Activated naive CD4-positive, alpha-beta T cell treated with anti-CD3 and anti-CD28 coated beads, Interleukin-2, amount 10 ng/mL, durations not matched to agents 7 days and 5 days (primary cell): Measurements from ENCODE around the gene LARP1B.
A peak's percentile ranks its signal among the peaks of the same experiment; 100 is the strongest.

ENCODE experiments used
- CTCF ChIA-PET: fragments of 350-600 bp; sonication (Branson Sonifier 250); formaldehyde crosslinking; loops from one replicate; lab custom pipeline; 2021; ENCODE audit warnings: antibody characterized with exemption; lab: Charles Lee
- DNase-seq: peaks from one replicate; pipeline ENCODE4 v3.0.0-alpha.2; 2020
- H3K27ac Mint-ChIP-seq: one replicate; pipeline ENCODE4 v1.8.0; 2021; ENCODE audit warnings: mild to moderate bottlenecking, moderate library complexity, mixed read lengths
- H3K27me3 Mint-ChIP-seq: one replicate; pipeline ENCODE4 v1.8.0; 2021; ENCODE audit warnings: mild to moderate bottlenecking, mixed read lengths
- H3K36me3 Mint-ChIP-seq: one replicate; pipeline ENCODE4 v1.8.0; 2021; ENCODE audit warnings: mixed read lengths
- H3K4me1 Mint-ChIP-seq: one replicate; pipeline ENCODE4 v1.8.0; 2021; ENCODE audit warnings: mixed read lengths
- H3K4me3 Mint-ChIP-seq: one replicate; pipeline ENCODE4 v1.8.0; 2021; ENCODE audit warnings: mild to moderate bottlenecking, moderate library complexity, mixed read lengths
- H3K9me3 Mint-ChIP-seq: one replicate; pipeline ENCODE4 v1.8.0; 2021; ENCODE audit warnings: mixed read lengths

Gene LARP1B

GRCh38 chr4:128158894-128159293 lies 97.8 kb downstream of the LARP1B start:
- CTCF ChIA-PET, result interaction anchor here (0.9 kb wide), 1 partner anchor 90 kb away, joined by 3 read pairs; no protein-coding TSS in a partner anchor
- peaks cover 7% of the 10 kb centered on the region for H3K36me3 Mint-ChIP-seq

GRCh38 chr4:128159967-128160366 lies 98.9 kb downstream of the LARP1B start:
- H3K27ac Mint-ChIP-seq, result no peak overlapping the region
- H3K9me3 Mint-ChIP-seq, result peaks cover 2% of the 10 kb centered on the region
- no peaks in the 10 kb centered on the region for H3K27me3 Mint-ChIP-seq
- CTCF ChIA-PET, result no interaction called here
- H3K4me3 Mint-ChIP-seq, result no peak overlapping the region
- H3K36me3 Mint-ChIP-seq, result peaks cover 7% of the 10 kb centered on the region
- H3K4me1 Mint-ChIP-seq, result no peaks in the 10 kb centered on the region
- no peak for DNase-seq

More at GRCh38 chr4:128158894-128159293, 97.8 kb downstream of the LARP1B start:
- H3K4me1 Mint-ChIP-seq, result no peaks in the 10 kb centered on the region
- peaks cover 2% of the 10 kb centered on the region for H3K9me3 Mint-ChIP-seq
- no peaks in the 10 kb centered on the region for H3K27me3 Mint-ChIP-seq
- H3K4me3 Mint-ChIP-seq, result no peak overlapping the region
- no peak overlapping the region for H3K27ac Mint-ChIP-seq
- DNase-seq, result no peak

- no peak for DNase-seq
- CTCF ChIA-PET, result no interaction called here
- H3K36me3 Mint-ChIP-seq, result peaks cover 3% of the 10 kb centered on the region
- no peak overlapping the region for H3K27ac Mint-ChIP-seq
- peaks cover under 1% of the 10 kb centered on the region for H3K9me3 Mint-ChIP-seq
- no peaks in the 10 kb centered on the region for H3K27me3 Mint-ChIP-seq
- no peak overlapping the region for H3K4me3 Mint-ChIP-seq
- H3K4me1 Mint-ChIP-seq, result no peaks in the 10 kb centered on the region
These were observed 100.0 kb downstream of the LARP1B start for GRCh38 chr4:128161138-128161537.

GRCh38 chr4:128162434-128162833 lies 101.3 kb downstream of the LARP1B start:
- Mint-ChIP-seq H3K36me3 (no peaks in the 10 kb centered on the region), H3K27me3 (no peaks in the 10 kb centered on the region), H3K9me3 (no peaks in the 10 kb centered on the region), H3K4me3 (no peak overlapping the region), H3K4me1 (no peaks in the 10 kb centered on the region), H3K27ac (no peak overlapping the region)
- CTCF ChIA-PET, result no interaction called here
- DNase-seq, result no peak

GRCh38 chr4:128163177-128164117 lies 102.3 kb downstream of the LARP1B start:
- no peaks in the 10 kb centered on the region for H3K9me3 Mint-ChIP-seq
- CTCF ChIA-PET, result interaction anchor here (0.6 kb wide), 1 partner anchor 67 kb away, joined by 3 read pairs; no protein-coding TSS in a partner anchor
- no peak for DNase-seq
- H3K4me3 Mint-ChIP-seq, result no peak overlapping the region
- no peak overlapping the region for H3K27ac Mint-ChIP-seq
- H3K27me3 Mint-ChIP-seq, result no peaks in the 10 kb centered on the region
- H3K4me1 Mint-ChIP-seq, result no peaks in the 10 kb centered on the region
- no peaks in the 10 kb centered on the region for H3K36me3 Mint-ChIP-seq

GRCh38 chr4:128166982-128167381 lies 105.9 kb downstream of the LARP1B start:
- no peaks in the 10 kb centered on the region for H3K9me3 Mint-ChIP-seq
- no peaks in the 10 kb centered on the region for H3K36me3 Mint-ChIP-seq
- no peak overlapping the region for H3K4me3 Mint-ChIP-seq
- no peaks in the 10 kb centered on the region for H3K27me3 Mint-ChIP-seq
- DNase-seq, result no peak
- CTCF ChIA-PET, result no interaction called here
- H3K4me1 Mint-ChIP-seq, result no peaks in the 10 kb centered on the region
- H3K27ac Mint-ChIP-seq, result no peak overlapping the region

GRCh38 chr4:128168701-128169100 lies 107.6 kb downstream of the LARP1B start:
- no peak for DNase-seq
- H3K27ac Mint-ChIP-seq, result no peak overlapping the region
- H3K4me3 Mint-ChIP-seq, result no peak overlapping the region
- no peaks in the 10 kb centered on the region for H3K4me1 Mint-ChIP-seq
- H3K9me3 Mint-ChIP-seq, result no peaks in the 10 kb centered on the region
- no peaks in the 10 kb centered on the region for H3K36me3 Mint-ChIP-seq
- CTCF ChIA-PET, result no interaction called here
- H3K27me3 Mint-ChIP-seq, result no peaks in the 10 kb centered on the region

GRCh38 chr4:128169245-128169644 lies 108.1 kb downstream of the LARP1B start:
- Mint-ChIP-seq H3K9me3 (no peaks in the 10 kb centered on the region), H3K36me3 (no peaks in the 10 kb centered on the region), H3K27me3 (no peaks in the 10 kb centered on the region), H3K27ac (no peak overlapping the region), H3K4me1 (no peaks in the 10 kb centered on the region), H3K4me3 (no peak overlapping the region)
- CTCF ChIA-PET, result no interaction called here
- DNase-seq, result no peak

- no peaks in the 10 kb centered on the region for H3K4me1 Mint-ChIP-seq
- CTCF ChIA-PET, result no interaction called here
- no peak overlapping the region for H3K4me3 Mint-ChIP-seq
- H3K36me3 Mint-ChIP-seq, result no peaks in the 10 kb centered on the region
- no peaks in the 10 kb centered on the region for H3K27me3 Mint-ChIP-seq
- DNase-seq, result no peak
- H3K27ac Mint-ChIP-seq, result no peak overlapping the region
- no peaks in the 10 kb centered on the region for H3K9me3 Mint-ChIP-seq
These were observed 115.5 kb downstream of the LARP1B start for GRCh38 chr4:128176643-128177042.

GRCh38 chr4:128177498-128177897 lies 116.4 kb downstream of the LARP1B start:
- Mint-ChIP-seq H3K4me3 (no peak overlapping the region), H3K36me3 (no peaks in the 10 kb centered on the region), H3K27ac (no peak overlapping the region), H3K9me3 (no peaks in the 10 kb centered on the region), H3K4me1 (no peaks in the 10 kb centered on the region), H3K27me3 (no peaks in the 10 kb centered on the region)
- DNase-seq, result no peak
- CTCF ChIA-PET, result no interaction called here

GRCh38 chr4:128186623-128187022 lies 125.5 kb downstream of the LARP1B start:
- DNase-seq, result no peak
- H3K9me3 Mint-ChIP-seq, result no peaks in the 10 kb centered on the region
- no peak overlapping the region for H3K27ac Mint-ChIP-seq
- no peaks in the 10 kb centered on the region for H3K27me3 Mint-ChIP-seq
- CTCF ChIA-PET, result no interaction called here
- H3K36me3 Mint-ChIP-seq, result no peaks in the 10 kb centered on the region
- H3K4me3 Mint-ChIP-seq, result no peak overlapping the region
- H3K4me1 Mint-ChIP-seq, result peaks cover 10% of the 10 kb centered on the region

- CTCF ChIA-PET, result interaction anchor here (0.6 to 3.1 kb wide), 6 partner anchors 13 to 343 kb away, joined by 3 to 14 read pairs (median 4); no protein-coding TSS in a partner anchor
- Mint-ChIP-seq H3K4me3 (no peak overlapping the region), H3K36me3 (no peaks in the 10 kb centered on the region)
These were observed 130.1 kb downstream of the LARP1B start for GRCh38 chr4:128191115-128191781.

GRCh38 chr4:128220286-128221235 lies 159.4 kb downstream of the LARP1B start:
- Mint-ChIP-seq H3K4me1 (no peaks in the 10 kb centered on the region), H3K27ac (no peak overlapping the region), H3K36me3 (no peaks in the 10 kb centered on the region), H3K9me3 (no peaks in the 10 kb centered on the region), H3K4me3 (no peak overlapping the region), H3K27me3 (no peaks in the 10 kb centered on the region)
- DNase-seq, result no peak
- CTCF ChIA-PET, result interaction anchor here (0.6 to 3.1 kb wide), 4 partner anchors 11 to 1183 kb away, joined by 3 to 14 read pairs (median 3); no protein-coding TSS in a partner anchor

More at GRCh38 chr4:128191115-128191781, 130.1 kb downstream of the LARP1B start:
- H3K9me3 Mint-ChIP-seq, result no peaks in the 10 kb centered on the region
- H3K4me1 Mint-ChIP-seq, result peaks cover 10% of the 10 kb centered on the region
- no peak overlapping the region for H3K27ac Mint-ChIP-seq
- DNase-seq, result peak; percentile 77
- H3K27me3 Mint-ChIP-seq, result no peaks in the 10 kb centered on the region
